Activated effector memory CD4-positive, alpha-beta T cell treated with anti-CD3 and anti-CD28 coated beads, Interleukin-2, amount 50 U/mL, for 16 hours (primary cell): ENCODE measurements around the gene SIGLEC7.

Experiments
- DNase-seq: peaks from one replicate; pipeline ENCODE4 v3.0.0-alpha.2; 2020

Gene SIGLEC7

GRCh38 chr19:51173681-51174080, 31.6 kb downstream of the SIGLEC7 start:
- DNase-seq, result no peak

- no peak for DNase-seq
Observed at GRCh38 chr19:51179256-51179655, 37.2 kb downstream of the SIGLEC7 start.

GRCh38 chr19:51181377-51181912, 39.3 kb downstream of the SIGLEC7 start:
- no peak for DNase-seq

- no peak for DNase-seq
Observed at GRCh38 chr19:51181913-51182419, 39.9 kb downstream of the SIGLEC7 start.

- DNase-seq, result no peak
Observed at GRCh38 chr19:51183629-51184028, 41.5 kb downstream of the SIGLEC7 start.

GRCh38 chr19:51185069-51185867, 43.2 kb downstream of the SIGLEC7 start:
- no peak for DNase-seq

GRCh38 chr19:51185868-51186215, 43.7 kb downstream of the SIGLEC7 start:
- no peak for DNase-seq

- no peak for DNase-seq
Observed at GRCh38 chr19:51186323-51186722, 44.2 kb downstream of the SIGLEC7 start.

- DNase-seq, result no peak
Observed at GRCh38 chr19:51187395-51188226, 45.5 kb downstream of the SIGLEC7 start.

GRCh38 chr19:51188227-51188559, 46.1 kb downstream of the SIGLEC7 start:
- DNase-seq, result no peak

- DNase-seq, result no peak
Observed at GRCh38 chr19:51192689-51193088, 50.6 kb downstream of the SIGLEC7 start.

GRCh38 chr19:51194527-51195315, 52.6 kb downstream of the SIGLEC7 start:
- DNase-seq, result no peak

GRCh38 chr19:51195316-51195586, 53.1 kb downstream of the SIGLEC7 start:
- DNase-seq, result no peak

- no peak for DNase-seq
Observed at GRCh38 chr19:51195616-51196015, 53.5 kb downstream of the SIGLEC7 start.

GRCh38 chr19:51196181-51196580, 54.1 kb downstream of the SIGLEC7 start:
- DNase-seq, result no peak

GRCh38 chr19:51198641-51199040, 56.5 kb downstream of the SIGLEC7 start:
- no peak for DNase-seq

GRCh38 chr19:51200071-51200666, 58.1 kb downstream of the SIGLEC7 start:
- DNase-seq, result no peak

GRCh38 chr19:51201712-51202111, 59.6 kb downstream of the SIGLEC7 start:
- no peak for DNase-seq
